Measurements from ENCODE around the gene NIPSNAP2.

GRCh38 chr7:55963584-55964168, 709 bp upstream of the NIPSNAP2 start:
- TF ChIP-seq, protein P1, sequence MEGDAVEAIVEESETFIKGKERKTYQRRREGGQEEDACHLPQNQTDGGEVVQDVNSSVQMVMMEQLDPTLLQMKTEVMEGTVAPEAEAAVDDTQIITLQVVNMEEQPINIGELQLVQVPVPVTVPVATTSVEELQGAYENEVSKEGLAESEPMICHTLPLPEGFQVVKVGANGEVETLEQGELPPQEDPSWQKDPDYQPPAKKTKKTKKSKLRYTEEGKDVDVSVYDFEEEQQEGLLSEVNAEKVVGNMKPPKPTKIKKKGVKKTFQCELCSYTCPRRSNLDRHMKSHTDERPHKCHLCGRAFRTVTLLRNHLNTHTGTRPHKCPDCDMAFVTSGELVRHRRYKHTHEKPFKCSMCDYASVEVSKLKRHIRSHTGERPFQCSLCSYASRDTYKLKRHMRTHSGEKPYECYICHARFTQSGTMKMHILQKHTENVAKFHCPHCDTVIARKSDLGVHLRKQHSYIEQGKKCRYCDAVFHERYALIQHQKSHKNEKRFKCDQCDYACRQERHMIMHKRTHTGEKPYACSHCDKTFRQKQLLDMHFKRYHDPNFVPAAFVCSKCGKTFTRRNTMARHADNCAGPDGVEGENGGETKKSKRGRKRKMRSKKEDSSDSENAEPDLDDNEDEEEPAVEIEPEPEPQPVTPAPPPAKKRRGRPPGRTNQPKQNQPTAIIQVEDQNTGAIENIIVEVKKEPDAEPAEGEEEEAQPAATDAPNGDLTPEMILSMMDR (conservative IDR thresholded peaks at IDR 0.05; ENCODE audit: low read depth, low read length) = no peak
- no peak for TF ChIP-seq EZH2 (IDR thresholded peaks at IDR 0.05; ENCODE audit: borderline replicate concordance, low read depth, low read length, poor library complexity, severe bottlenecking)

All from A673 (cell line).